Measurements from ENCODE around the gene CELF2. TPM values are rescaled to one million over a fixed set of nuclear protein-coding genes. Genes with fewer than 3 reads are reported as not detected.

CELF2 gene
- total RNA-seq, 1 experiment from 2014 or later, result 0.27 TPM

DNA sequence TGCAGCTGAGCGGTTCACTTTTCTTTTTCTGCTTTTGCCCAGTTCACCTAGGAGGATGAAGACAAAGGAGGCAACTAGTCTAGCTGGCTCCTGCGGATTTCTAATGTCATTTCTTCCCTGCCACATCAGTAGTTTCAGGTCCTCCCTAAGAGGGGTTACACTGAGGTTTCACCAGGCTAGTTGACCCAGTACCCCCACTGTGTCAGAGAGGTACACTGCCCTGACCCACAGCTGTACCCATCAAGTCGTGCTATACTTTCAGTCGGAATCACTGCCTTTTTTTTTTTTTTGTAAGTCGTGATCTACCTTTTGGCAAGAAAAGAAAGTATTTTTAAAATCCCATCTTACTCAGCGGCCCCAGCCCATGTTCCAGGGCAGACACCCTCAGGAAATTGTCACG lies 243.5 kb downstream of the CELF2 start:
- Mint-ChIP-seq H3K27me3 (ENCODE audit: insufficient read depth, unreplicated experiment) (peaks cover 56% of the 10 kb centered on the region), H3K36me3 (ENCODE audit: insufficient read depth, unreplicated experiment) (no peaks in the 10 kb centered on the region)
- CTCF ChIA-PET, result no interaction called here

DNA sequence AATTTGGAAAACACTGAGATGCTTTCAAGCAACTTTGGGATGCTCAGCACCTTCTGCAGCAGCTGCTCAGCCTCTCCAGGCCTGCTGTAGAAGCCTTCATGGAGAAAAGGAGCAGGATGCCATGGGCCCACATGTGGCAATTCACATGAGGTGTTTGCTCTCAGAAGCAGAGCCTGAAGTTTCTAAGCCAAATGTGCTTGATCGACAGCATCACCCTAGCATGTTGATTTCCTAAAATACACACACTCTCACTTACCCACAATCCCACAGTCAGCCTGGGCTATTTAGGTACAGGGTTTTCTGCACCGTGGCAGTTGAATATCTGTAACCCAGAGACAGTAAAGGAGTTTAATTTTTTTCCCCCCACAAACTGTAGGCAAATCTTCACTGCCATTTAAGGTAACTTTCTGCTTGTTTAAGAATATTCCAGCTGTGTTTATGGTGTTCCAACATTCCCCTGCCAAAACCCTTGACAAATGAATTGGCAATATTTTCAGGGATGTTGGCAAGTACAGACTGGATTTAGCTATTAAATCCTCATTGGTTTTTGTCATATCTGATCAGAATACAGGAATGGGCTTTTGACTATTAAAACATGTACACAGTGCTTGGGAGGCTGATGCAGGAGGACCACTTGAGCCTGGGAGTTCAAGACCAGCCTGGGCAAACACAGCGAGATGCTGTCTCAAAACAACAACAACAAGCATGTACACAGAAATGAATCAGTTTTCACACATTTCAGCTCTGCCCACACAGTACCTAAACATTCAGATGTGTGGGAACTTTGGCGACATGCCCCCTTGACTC lies 244.2 kb downstream of the CELF2 start:
- POLR2A ChIA-PET, result no interaction called here
- BruUV-seq (replicated peaks), result no TSS peak
- Histone ChIP-seq H3K4me3 (ENCODE audit: low read depth, low read length) (no peak overlapping the region), H3K27me3 (replicated peaks; ENCODE audit: control insufficient read depth, insufficient read depth, low read length) (peaks cover 2% of the 10 kb centered on the region), H3K36me3 (ENCODE audit: control insufficient read depth, insufficient read depth, low read length) (no peaks in the 10 kb centered on the region), H3K9me3 (no peaks in the 10 kb centered on the region), H3K4me1 (no peaks in the 10 kb centered on the region)
- Mint-ChIP-seq H3K27ac (ENCODE audit: unreplicated experiment) (no peak overlapping the region), H3K27me3 (ENCODE audit: insufficient read depth, unreplicated experiment) (peaks cover 56% of the 10 kb centered on the region), H3K4me1 (ENCODE audit: low read depth, unreplicated experiment) (no peaks in the 10 kb centered on the region), H3K9me3 (ENCODE audit: unreplicated experiment) (no peaks in the 10 kb centered on the region), H3K36me3 (ENCODE audit: insufficient read depth, unreplicated experiment) (no peaks in the 10 kb centered on the region), H3K4me3 (ENCODE audit: unreplicated experiment) (no peak overlapping the region)
- intact Hi-C loops (cut with micrococcal nuclease; ENCODE audit: unreplicated experiment), result no loop called here
- DNase-seq, result no peak
- no peak for TF ChIP-seq CTCF (IDR thresholded peaks at IDR 0.05; ENCODE audit: insufficient read depth in 1 of 2, low read depth in 1 of 2, low read length in 1 of 2, severe bottlenecking in 1 of 2, unreplicated experiment in 1 of 2)
- CTCF ChIA-PET, result no interaction called here

More for the DNA sequence above, 243.5 kb downstream of the CELF2 start:
- Mint-ChIP-seq H3K4me3 (ENCODE audit: unreplicated experiment) (no peak overlapping the region), H3K4me1 (ENCODE audit: low read depth, unreplicated experiment) (no peaks in the 10 kb centered on the region), H3K27ac (ENCODE audit: unreplicated experiment) (no peak overlapping the region), H3K9me3 (ENCODE audit: unreplicated experiment) (no peaks in the 10 kb centered on the region)
- BruUV-seq (replicated peaks), result no TSS peak
- Histone ChIP-seq H3K9me3 (no peaks in the 10 kb centered on the region), H3K4me1 (no peaks in the 10 kb centered on the region), H3K27me3 (replicated peaks; ENCODE audit: control insufficient read depth, insufficient read depth, low read length) (peaks cover 2% of the 10 kb centered on the region), H3K4me3 (ENCODE audit: low read depth, low read length) (no peak overlapping the region), H3K36me3 (ENCODE audit: control insufficient read depth, insufficient read depth, low read length) (no peaks in the 10 kb centered on the region)
- intact Hi-C loops (cut with micrococcal nuclease; ENCODE audit: unreplicated experiment), result no loop called here
- DNase-seq, result no peak
- POLR2A ChIA-PET, result no interaction called here
- TF ChIP-seq CTCF (IDR thresholded peaks at IDR 0.05; ENCODE audit: insufficient read depth in 1 of 2, low read depth in 1 of 2, low read length in 1 of 2, severe bottlenecking in 1 of 2, unreplicated experiment in 1 of 2), result no peak

- POLR2A ChIA-PET, result no interaction called here
- Mint-ChIP-seq H3K27ac (ENCODE audit: unreplicated experiment) (no peak overlapping the region), H3K27me3 (ENCODE audit: insufficient read depth, unreplicated experiment) (peaks cover 54% of the 10 kb centered on the region), H3K4me3 (ENCODE audit: unreplicated experiment) (no peak overlapping the region), H3K9me3 (ENCODE audit: unreplicated experiment) (no peaks in the 10 kb centered on the region), H3K36me3 (ENCODE audit: insufficient read depth, unreplicated experiment) (no peaks in the 10 kb centered on the region), H3K4me1 (ENCODE audit: low read depth, unreplicated experiment) (no peaks in the 10 kb centered on the region)
- no peak overlapping the region for H3K4me3 ChIP-seq (ENCODE audit: low read depth, low read length)
- no peaks in the 10 kb centered on the region for H3K4me1 ChIP-seq
- no peaks in the 10 kb centered on the region for H3K36me3 ChIP-seq (ENCODE audit: control insufficient read depth, insufficient read depth, low read length)
- no peak for DNase-seq
- TF ChIP-seq CTCF (IDR thresholded peaks at IDR 0.05; ENCODE audit: insufficient read depth in 1 of 2, low read depth in 1 of 2, low read length in 1 of 2, severe bottlenecking in 1 of 2, unreplicated experiment in 1 of 2), result no peak
- intact Hi-C loops (cut with micrococcal nuclease; ENCODE audit: unreplicated experiment), result no loop called here
- peaks cover 2% of the 10 kb centered on the region for H3K27me3 ChIP-seq (replicated peaks; ENCODE audit: control insufficient read depth, insufficient read depth, low read length)
- CTCF ChIA-PET, result no interaction called here
- no TSS peak for BruUV-seq (replicated peaks)
- H3K9me3 ChIP-seq, result no peaks in the 10 kb centered on the region
These were observed 245.0 kb downstream of the CELF2 start for GRCh38 chr10:11262494-11263345.
